ENCODE results near the gene LIN7A. TPM values are rescaled to one million over a fixed set of nuclear protein-coding genes. Genes with fewer than 3 reads are reported as not detected.
A peak's percentile ranks its signal among the peaks of the same experiment; 100 is the strongest.

LIN7A gene
- total RNA-seq, 1 experiment from 2014 or later = 20.1 TPM

- no peaks in the 10 kb centered on the region for H3K27me3 ChIP-seq
- no peak for DNase-seq
- no peaks in the 10 kb centered on the region for H3K9me3 ChIP-seq
- H3K4me3 ChIP-seq = no peak overlapping the region
- no peaks in the 10 kb centered on the region for H3K36me3 ChIP-seq
These were observed 171.5 kb downstream of the LIN7A start for GRCh38 chr12:80766210-80766609.

- no peak overlapping the region for H3K4me3 ChIP-seq
- H3K9me3 ChIP-seq = no peaks in the 10 kb centered on the region
- no peaks in the 10 kb centered on the region for H3K36me3 ChIP-seq
- DNase-seq = peak; percentile 16
- H3K27me3 ChIP-seq = no peaks in the 10 kb centered on the region
These were observed 173.9 kb downstream of the LIN7A start for GRCh38 chr12:80763874-80764273.

DNA sequence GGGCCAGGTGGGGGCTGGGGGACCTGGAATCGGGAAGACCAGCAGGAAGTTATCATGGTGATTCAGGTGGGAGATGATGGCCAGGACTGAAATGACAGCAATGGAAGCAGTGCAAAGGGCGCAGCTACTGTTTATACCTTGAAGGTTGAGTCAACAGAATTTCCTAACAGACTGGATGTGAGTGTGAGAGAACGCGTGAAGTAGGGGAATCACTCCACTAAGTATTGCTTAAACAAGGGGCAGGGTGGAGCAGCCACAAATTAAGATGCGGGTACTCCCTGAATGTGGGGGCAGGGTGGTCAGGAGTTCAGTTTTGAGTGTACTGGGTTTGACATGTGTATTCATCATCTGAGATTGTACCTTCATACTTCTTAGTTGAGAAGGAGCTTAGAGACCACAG is 175.9 kb downstream of the LIN7A start:
- Histone ChIP-seq H3K27me3 (no peaks in the 10 kb centered on the region), H3K36me3 (no peaks in the 10 kb centered on the region), H3K4me3 (no peak overlapping the region), H3K9me3 (no peaks in the 10 kb centered on the region)
- no peak for DNase-seq

DNA sequence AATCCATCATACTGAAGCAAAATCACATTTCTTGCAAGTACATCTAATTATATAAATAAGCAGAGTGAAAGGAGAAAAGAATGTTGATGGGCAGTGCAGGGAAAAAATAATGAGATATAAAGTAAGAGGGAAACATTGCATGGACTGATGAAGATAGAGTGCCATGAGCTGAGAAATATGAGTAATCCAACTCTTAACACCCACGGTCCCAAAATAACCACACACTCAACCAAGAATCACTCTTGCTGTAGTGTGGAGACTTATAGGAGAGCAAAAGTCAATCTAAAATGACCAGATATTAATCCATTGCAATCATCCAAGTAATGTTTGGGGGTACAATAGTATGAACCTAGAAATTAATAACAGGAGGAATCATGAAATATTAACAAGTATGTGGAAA is 180.9 kb downstream of the LIN7A start:
- Histone ChIP-seq H3K4me3 (no peak overlapping the region), H3K36me3 (no peaks in the 10 kb centered on the region), H3K27me3 (no peaks in the 10 kb centered on the region), H3K9me3 (no peaks in the 10 kb centered on the region)
- no peak for DNase-seq

DNA sequence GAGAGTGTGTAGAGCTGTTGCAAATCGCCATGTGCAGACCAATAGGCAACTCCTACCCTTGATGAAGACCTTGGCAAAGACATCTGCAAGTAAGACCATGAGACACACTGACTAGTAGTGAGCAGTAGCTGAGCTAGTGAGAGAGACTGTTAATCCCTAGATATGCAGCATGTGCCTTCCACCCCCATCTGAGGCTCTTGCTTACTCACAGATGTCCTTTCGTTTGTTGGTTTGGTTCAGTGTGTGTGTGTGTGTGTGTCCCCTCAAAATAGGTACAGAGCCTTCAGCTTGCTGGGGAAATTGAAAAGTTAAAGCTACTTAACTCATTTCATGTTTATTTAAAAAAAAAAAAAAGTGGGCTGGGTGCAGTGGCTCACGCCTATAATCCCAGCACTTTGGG is 183.5 kb downstream of the LIN7A start:
- Histone ChIP-seq H3K27me3 (no peaks in the 10 kb centered on the region), H3K36me3 (no peaks in the 10 kb centered on the region)
- no peak for DNase-seq

GRCh38 chr12:80752464-80752863 is 185.3 kb downstream of the LIN7A start:
- Histone ChIP-seq H3K9me3 (no peaks in the 10 kb centered on the region), H3K27me3 (no peaks in the 10 kb centered on the region), H3K36me3 (no peaks in the 10 kb centered on the region), H3K4me3 (no peak overlapping the region)
- no peak for DNase-seq

More for the DNA sequence above, 183.5 kb downstream of the LIN7A start:
- Histone ChIP-seq H3K4me3 (no peak overlapping the region), H3K9me3 (no peaks in the 10 kb centered on the region)

- Histone ChIP-seq H3K27me3 (no peaks in the 10 kb centered on the region), H3K9me3 (no peaks in the 10 kb centered on the region), H3K4me3 (no peak overlapping the region), H3K36me3 (no peaks in the 10 kb centered on the region)
- DNase-seq = no peak
These were observed 188.3 kb downstream of the LIN7A start for GRCh38 chr12:80749456-80749855.

DNA sequence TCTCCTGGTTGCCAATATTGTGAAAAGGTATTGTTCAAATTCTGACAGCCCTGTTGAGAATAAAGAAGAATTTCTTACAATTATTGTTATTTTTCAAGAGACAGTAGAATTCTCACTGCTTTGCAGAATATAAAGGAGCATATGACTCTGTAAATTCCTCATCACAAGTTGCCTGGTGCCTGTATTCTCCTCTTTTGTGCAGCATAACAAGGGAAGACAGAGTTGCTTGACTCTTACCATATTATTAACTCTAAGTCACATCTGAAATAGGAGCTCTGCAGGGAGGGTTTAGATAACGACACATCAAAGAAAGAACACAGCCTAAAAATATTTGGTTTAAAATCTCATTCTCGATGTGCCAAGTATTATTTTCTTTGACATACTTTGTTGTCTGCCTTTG is 189.9 kb downstream of the LIN7A start:
- Histone ChIP-seq H3K27me3 (no peaks in the 10 kb centered on the region), H3K9me3 (no peaks in the 10 kb centered on the region), H3K4me3 (no peak overlapping the region), H3K36me3 (no peaks in the 10 kb centered on the region)
- no peak for DNase-seq

DNA sequence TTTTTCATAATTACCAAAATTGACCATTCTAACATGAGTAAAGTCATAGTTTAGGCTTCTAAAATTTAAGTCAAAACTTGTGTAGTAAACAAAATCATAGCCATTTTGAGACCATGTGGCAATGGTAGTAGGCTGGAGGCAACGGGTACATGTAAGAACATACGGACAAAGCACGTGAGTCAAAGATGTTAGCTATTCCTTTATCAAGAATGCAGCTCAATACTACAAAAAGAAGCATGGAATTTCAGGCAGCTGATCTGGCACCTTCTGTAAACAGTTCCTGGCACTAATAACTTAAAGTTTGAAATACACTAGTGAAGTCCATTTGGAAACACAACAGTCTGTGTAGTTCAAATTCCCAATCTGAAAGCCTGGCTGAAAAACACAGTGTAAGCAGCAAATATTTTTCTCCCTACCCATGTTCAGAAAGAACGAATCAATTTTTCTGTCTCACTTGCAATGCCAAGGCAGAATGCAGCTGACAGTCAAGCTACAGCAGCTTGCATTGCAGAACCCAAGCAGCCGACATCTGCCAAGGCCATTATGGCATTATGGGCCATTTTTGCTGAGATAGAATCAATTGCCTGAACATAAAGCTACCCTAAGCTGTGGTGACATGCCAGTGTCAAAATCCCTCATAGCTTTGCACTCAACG is 191.8 kb downstream of the LIN7A start:
- no peaks in the 10 kb centered on the region for H3K9me3 ChIP-seq
- H3K36me3 ChIP-seq = no peaks in the 10 kb centered on the region
- no peaks in the 10 kb centered on the region for H3K27me3 ChIP-seq
- DNase-seq = no peak
- no peak overlapping the region for H3K4me3 ChIP-seq

Other genes with a start within 250 kb of the LIN7A start
- 0.07 TPM in 1 of 2 replicates, not detected in the other for gene MYF6, start 230.3 kb downstream of the LIN7A start, total RNA-seq (2014; rRNA removed; shearing (Covaris generic); ENCODE audit: low replicate concordance)
- not detected in 2 replicates for gene MYF5, start 221.0 kb downstream of the LIN7A start, total RNA-seq (2014; rRNA removed; shearing (Covaris generic); ENCODE audit: low replicate concordance)
- 1.1 and 2.7 TPM in 2 replicates for gene ACSS3, start 140.1 kb upstream of the LIN7A start, total RNA-seq (2014; rRNA removed; shearing (Covaris generic); ENCODE audit: low replicate concordance)

Data from MG63 (cell line).